H1 (cell line): ENCODE data around the gene CASP9. TPM values are rescaled to one million over a fixed set of nuclear protein-coding genes. Genes with fewer than 3 reads are reported as not detected.
A peak's percentile ranks its signal among the peaks of the same experiment; 100 is the strongest.

ENCODE experiments used
- BCL11A ChIP-seq, 2 experiments: IDR thresholded peaks; one replicate each; pipeline ENCODE4 v1.6.1; 2011; ENCODE audit warnings: low read depth in 2 of 2, low read length in 2 of 2, mild to moderate bottlenecking in 2 of 2
- CEBPB ChIP-seq: IDR thresholded peaks from 2 replicates; pipeline ENCODE4 v1.6.1; 2012; ENCODE audit warnings: low read depth, low read length
- CTCF ChIP-seq, 3 experiments: IDR thresholded peaks; 1 replicate in 2 of 3; 2 replicates in 1 of 3; pipeline versions ENCODE4 v1.5.1 to v1.6.1; 2011; ENCODE audit warnings: low read length in 3 of 3, mild to moderate bottlenecking in 3 of 3, inconsistent platforms in 2 of 3, low read depth in 1 of 3, moderate library complexity in 1 of 3; ENCODE audit not compliant: insufficient read depth in 1 of 3; ENCODE audit errors: control extremely low read depth in 1 of 3
- E2F6 ChIP-seq: IDR thresholded peaks from 2 replicates; pipeline ENCODE4 v1.6.1; 2012; ENCODE audit warnings: inconsistent platforms
- HDAC6 ChIP-seq: IDR thresholded peaks from one replicate; pipeline ENCODE4 v1.7.1; 2012; ENCODE audit warnings: low read depth, mild to moderate bottlenecking, inconsistent platforms, low read length, moderate library complexity
- JUN ChIP-seq: IDR thresholded peaks from 2 replicates; pipeline ENCODE4 v1.6.1; 2011; ENCODE audit warnings: low read depth, mild to moderate bottlenecking, improper control_type of control experiment, low read length
- NRF1 ChIP-seq: IDR thresholded peaks from 2 replicates; pipeline ENCODE4 v1.6.1; 2011; ENCODE audit warnings: mild to moderate bottlenecking, low read depth, low read length, improper control_type of control experiment
- POLR2A ChIP-seq, 2 experiments: IDR thresholded peaks; 1 replicate in 1 of 2; 2 replicates in 1 of 2; pipeline ENCODE4 v1.6.1; 2011; ENCODE audit warnings: low read depth in 2 of 2, low read length in 2 of 2, mild to moderate bottlenecking in 2 of 2; ENCODE audit errors: control extremely low read depth in 1 of 2
- POLR2AphosphoS5 ChIP-seq: IDR thresholded peaks from 2 replicates; pipeline ENCODE4 v1.6.1; 2011; ENCODE audit warnings: low read depth, low read length
- POU5F1 ChIP-seq: IDR thresholded peaks from 2 replicates; pipeline ENCODE4 v1.6.1; 2011; ENCODE audit warnings: low read depth, mild to moderate bottlenecking, low read length, moderate library complexity
- RBBP5 ChIP-seq: IDR thresholded peaks from 2 replicates; pipeline ENCODE4 v1.7.1; 2012; ENCODE audit warnings: low read depth, mild to moderate bottlenecking, inconsistent platforms, low read length, moderate library complexity, borderline replicate concordance
- RNF2 ChIP-seq: fragments of 200-900, 300-1000 bp; sonication (generic); IDR thresholded peaks from 2 replicates; pipeline ENCODE4 v1.7.1; 2016; ENCODE audit warnings: borderline replicate concordance, low read depth, mild to moderate bottlenecking, antibody characterized with exemption, low read length; ENCODE audit not compliant: poor library complexity, severe bottlenecking; ENCODE audit errors: missing control alignments
- SIN3A ChIP-seq, 2 experiments: IDR thresholded peaks in 1 of 2; conservative IDR thresholded peaks in 1 of 2; 2 replicates each; pipeline ENCODE4 v1.6.1; 2011 to 2012; ENCODE audit warnings: low read length in 2 of 2, improper control_type of control experiment in 1 of 2, low read depth in 1 of 2, mild to moderate bottlenecking in 1 of 2
- SP1 ChIP-seq: IDR thresholded peaks from 2 replicates; pipeline ENCODE4 v1.6.1; 2011; ENCODE audit warnings: low read depth, low read length
- SP2 ChIP-seq: IDR thresholded peaks from 2 replicates; pipeline ENCODE4 v1.6.1; 2012; ENCODE audit warnings: mild to moderate bottlenecking, low read length, inconsistent platforms
- TAF7 ChIP-seq: optimal IDR thresholded peaks from 2 replicates; pipeline ENCODE3; 2011; ENCODE audit warnings: low read depth, mild to moderate bottlenecking, inconsistent platforms, low read length, moderate library complexity, borderline replicate concordance
- TBP ChIP-seq: IDR thresholded peaks from 2 replicates; pipeline ENCODE4 v1.6.1; 2011; ENCODE audit warnings: low read depth, low read length, improper control_type of control experiment
- USF2 ChIP-seq: IDR thresholded peaks from 2 replicates; pipeline ENCODE4 v1.6.1; 2011; ENCODE audit warnings: low read length, improper control_type of control experiment
- polyA plus RNA-seq, 7 experiments: library from polyadenylated mRNA; depleted of rRNA in 3 of 7; stranded (reverse) in 5 of 7; unstranded in 2 of 7; fragments of >200 nt in 5 of 7; fragments of 200-250 nt in 2 of 7; gene quantifications; 1 replicate in 5 of 7; 2 replicates in 1 of 7; 4 replicates in 1 of 7; pipeline versions ENCODE4 v1.2.1 to v1.2.3, GENCODE V29; 2011 to 2013; ENCODE audit warnings: missing spikeins in 2 of 7, mixed read lengths in 2 of 7
- total RNA-seq: library from RNA; stranded (reverse); fragmentation: NEBNext Ultra II Directional; extraction: Animal tissue kit (Norgen Biotek cat#: 25700); gene quantifications from 2 replicates; pipeline ENCODE4 v1.2.1, GENCODE V29; 2021
- TF ChIP-seq, protein P1 (sequence below): IDR thresholded peaks from 2 replicates; pipeline ENCODE4 v1.6.1; 2012; ENCODE audit warnings: inconsistent platforms

Gene CASP9
- total and polyA plus RNA-seq, 2 of the 8 experiments (the other 6 are each of a cell fraction or from before 2014, with no cell fraction given) = 14.8 to 36.3 TPM

- TF ChIP-seq NRF1 = no peak
- TF ChIP-seq TAF7 = no peak
- no peak for TF ChIP-seq USF2
- no peak for TF ChIP-seq SP2
- TF ChIP-seq POLR2A (IDR thresholded peaks at IDR 0.05; ENCODE audit: control extremely low read depth in 1 of 2, low read depth in 2 of 2, low read length in 2 of 2) = peak in 1 of 2 experiments; percentile 64; a peak in 2 of 3 replicates
- TF ChIP-seq HDAC6 = no peak
- 0 out of 4 replicates have a peak, but pooled peaks of 1 of the 2 experiments have one; percentile 36 for TF ChIP-seq SIN3A (conservative IDR thresholded peaks at IDR 0.05 in 1 of 2, IDR thresholded peaks at IDR 0.05 in 1 of 2; ENCODE audit: low read depth in 1 of 2, low read length in 2 of 2)
- TF ChIP-seq BCL11A (IDR thresholded peaks at IDR 0.05; ENCODE audit: low read depth in 2 of 2, low read length in 2 of 2) = no peak
- TF ChIP-seq E2F6 = no peak
- TF ChIP-seq POLR2AphosphoS5 = peak; percentile 19
- TF ChIP-seq POU5F1 = peak; percentile 61; the same call in 1 of the 2 replicates
- TF ChIP-seq TBP = no peak; the same call in 1 of the 2 replicates
- no peak for TF ChIP-seq CTCF (IDR thresholded peaks at IDR 0.05; ENCODE audit: control extremely low read depth in 1 of 3, insufficient read depth in 1 of 3, low read depth in 1 of 3, low read length in 3 of 3)
- no peak for TF ChIP-seq CEBPB
- TF ChIP-seq SP1 = peak; percentile 73; the same call in 1 of the 2 replicates
- TF ChIP-seq RNF2 = no peak
- no peak for TF ChIP-seq JUN
- TF ChIP-seq, protein P1, sequence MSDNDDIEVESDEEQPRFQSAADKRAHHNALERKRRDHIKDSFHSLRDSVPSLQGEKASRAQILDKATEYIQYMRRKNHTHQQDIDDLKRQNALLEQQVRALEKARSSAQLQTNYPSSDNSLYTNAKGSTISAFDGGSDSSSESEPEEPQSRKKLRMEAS = peak; percentile 55; the same call in 1 of the 2 replicates
- TF ChIP-seq RBBP5 = 0 out of 2 replicates have a peak, but pooled peaks have one; percentile 40
Observed at GRCh38 chr1:15508700-15509487, 15.1 kb downstream of the CASP9 start (continued).
